Measurements from ENCODE around the gene VMAC. TPM values are rescaled to one million over a fixed set of nuclear protein-coding genes. Genes with fewer than 3 reads are reported as not detected.

VMAC gene
- total RNA-seq, 1 donor from 2014 or later: 4.6 TPM

- no peak for DNase-seq
Observed at GRCh38 chr19:5953030-5953589, 48.4 kb downstream of the VMAC start.

GRCh38 chr19:5953680-5954213 lies 49.1 kb downstream of the VMAC start:
- no peak for DNase-seq

GRCh38 chr19:5954293-5954692 lies 49.6 kb downstream of the VMAC start:
- DNase-seq: no peak

- DNase-seq: no peak
Observed at GRCh38 chr19:5955636-5955935, 50.9 kb downstream of the VMAC start.

- DNase-seq: no peak
Observed at GRCh38 chr19:5956323-5956722, 51.7 kb downstream of the VMAC start.

- DNase-seq: no peak
Observed at GRCh38 chr19:5956728-5957127, 52.1 kb downstream of the VMAC start.

GRCh38 chr19:5957170-5957569 lies 52.5 kb downstream of the VMAC start:
- no peak for DNase-seq

- DNase-seq: no peak
Observed at GRCh38 chr19:5958074-5958850, 53.6 kb downstream of the VMAC start.

- no peak for DNase-seq
Observed at GRCh38 chr19:5958851-5959122, 54.1 kb downstream of the VMAC start.

GRCh38 chr19:5959260-5960004 lies 54.8 kb downstream of the VMAC start:
- DNase-seq: no peak

Other genes starting within 250 kb of the VMAC start
- 25.2 TPM for gene MICOS13, start 224.4 kb upstream of the VMAC start, total RNA-seq
- gene HSD11B1L, start 223.8 kb upstream of the VMAC start, total RNA-seq: 2.4 TPM
- 331 TPM for gene RPL36, start 214.6 kb upstream of the VMAC start, total RNA-seq
- 30.7 TPM for gene LONP1, start 184.7 kb upstream of the VMAC start, total RNA-seq
- not detected for gene CATSPERD, start 184.2 kb upstream of the VMAC start, total RNA-seq
- gene PRR22, start 120.1 kb upstream of the VMAC start, total RNA-seq: 0.30 TPM
- gene DUS3L, start 113.7 kb upstream of the VMAC start, total RNA-seq: 16.7 TPM
- 2.2 TPM for gene NRTN, start 99.8 kb upstream of the VMAC start, total RNA-seq
- 0.20 TPM for gene FUT6, start 65.2 kb upstream of the VMAC start, total RNA-seq
- gene FUT3, start 53.4 kb upstream of the VMAC start, total RNA-seq: 0.30 TPM
- gene FUT5, start 34.3 kb upstream of the VMAC start, total RNA-seq: not detected
- gene NDUFA11, start 1.1 kb upstream of the VMAC start, total RNA-seq: 69.7 TPM
- gene CAPS, start 9.4 kb downstream of the VMAC start, total RNA-seq: 5.3 TPM
- 36.9 TPM for gene RANBP3, start 73.3 kb downstream of the VMAC start, total RNA-seq
- 7.2 TPM for gene RFX2, start 205.6 kb downstream of the VMAC start, total RNA-seq
- 0.20 TPM for gene ACSBG2, start 230.8 kb downstream of the VMAC start, total RNA-seq